H1 (cell line): Measurements from ENCODE around the gene SLC28A1. TPM values are rescaled to one million over a fixed set of nuclear protein-coding genes. Genes with fewer than 3 reads are reported as not detected.

Experiments
- CTCF ChIA-PET: fragments of 300-600 bp; sonication (Branson Sonifier 250); formaldehyde crosslinking; loops from one replicate; lab custom pipeline; 2021; ENCODE audit not compliant: partially characterized antibody; lab: Charles Lee
- POLR2A ChIA-PET: fragments of 300-600 bp; sonication (Branson Sonifier 250); formaldehyde crosslinking; loops from one replicate; lab custom pipeline; 2021; ENCODE audit warnings: inconsistent platforms; ENCODE audit not compliant: partially characterized antibody; lab: Charles Lee
- DNase-seq, 2 experiments: peaks; one replicate each; pipeline versions ENCODE4 v3.0.0 to v3.0.0-alpha.2; 2010 to 2022; ENCODE audit warnings: low spot score in 2 of 2, low read depth in 1 of 2, mixed read lengths in 1 of 2
- FAIRE-seq: peaks from 2 replicates; lab custom pipeline; 2011; peaks lifted over from hg19 to GRCh38; lab: Jason Lieb, UNC
- H2AFZ ChIP-seq: 2 replicates; pipeline ENCODE4 v1.8.1; 2012; ENCODE audit warnings: low read length, inconsistent platforms
- H2AK5ac ChIP-seq: 2 replicates; pipeline ENCODE4 v1.6.1; 2013; ENCODE audit warnings: low read depth, low read length
- H2BK120ac ChIP-seq: replicated peaks from 2 replicates; pipeline ENCODE3; 2013; ENCODE audit warnings: low read depth, low read length, inconsistent platforms
- H2BK12ac ChIP-seq: 2 replicates; pipeline ENCODE4 v1.6.1; 2013; ENCODE audit warnings: low read depth, low read length
- H2BK15ac ChIP-seq: 2 replicates; pipeline ENCODE4 v1.6.1; 2013; ENCODE audit warnings: low read length
- H2BK20ac ChIP-seq: 2 replicates; pipeline ENCODE4 v1.6.1; 2013; ENCODE audit warnings: low read length
- H2BK5ac ChIP-seq: 2 replicates; pipeline ENCODE4 v1.6.1; 2013; ENCODE audit warnings: low read depth, low read length
- H3K14ac ChIP-seq: 2 replicates; pipeline ENCODE4 v1.6.1; 2013; ENCODE audit warnings: inconsistent platforms; ENCODE audit not compliant: insufficient read length
- H3K18ac ChIP-seq: 2 replicates; pipeline ENCODE4 v1.6.1; 2013; ENCODE audit warnings: low read length; ENCODE audit errors: extremely low read depth
- H3K23ac ChIP-seq: 2 replicates; pipeline ENCODE4 v1.6.1; 2013; ENCODE audit warnings: inconsistent platforms; ENCODE audit not compliant: insufficient read length
- H3K23me2 ChIP-seq: 2 replicates; pipeline ENCODE4 v1.6.1; 2013; ENCODE audit warnings: low read depth, low read length
- H3K27ac ChIP-seq: 2 replicates; pipeline ENCODE4 v1.6.1; 2011; ENCODE audit warnings: low read depth, low read length, inconsistent platforms
- H3K27me3 ChIP-seq, 4 experiments: replicated peaks in 1 of 4; 1 replicate in 1 of 4; 2 replicates in 3 of 4; pipeline versions ENCODE4 v1.6.1 to v1.8.1; 2011 to 2013; ENCODE audit warnings: low read length in 3 of 4, mild to moderate bottlenecking in 3 of 4, inconsistent platforms in 2 of 4, mixed read lengths in 2 of 4, moderate library complexity in 1 of 4; ENCODE audit not compliant: control insufficient read depth in 3 of 4, insufficient read depth in 3 of 4; ENCODE audit errors: extremely low read depth in 1 of 4
- H3K36me3 ChIP-seq, 4 experiments: 2 replicates each; pipeline versions ENCODE4 v1.6.1 to v1.8.1; 2011 to 2013; ENCODE audit warnings: mild to moderate bottlenecking in 4 of 4, low read length in 3 of 4, moderate library complexity in 2 of 4, control low read depth in 1 of 4, inconsistent platforms in 1 of 4; ENCODE audit not compliant: insufficient read depth in 4 of 4, control insufficient read depth in 2 of 4
- H3K4ac ChIP-seq: replicated peaks from 2 replicates; pipeline ENCODE3; 2013; ENCODE audit warnings: low read length, low read depth, mixed read lengths, inconsistent platforms; ENCODE audit not compliant: insufficient read length
- H3K4me1 ChIP-seq, 4 experiments: replicated peaks in 1 of 4; 1 replicate in 1 of 4; 2 replicates in 3 of 4; pipeline versions ENCODE4 v1.6.1 to v1.8.1; 2011 to 2013; ENCODE audit warnings: low read length in 3 of 4, inconsistent platforms in 2 of 4, mixed read lengths in 1 of 4; ENCODE audit not compliant: insufficient read depth in 4 of 4, control insufficient read depth in 3 of 4
- H3K4me2 ChIP-seq, 2 experiments: 2 replicates each; pipeline versions ENCODE4 v1.6.1 to v1.8.1; 2011 to 2013; ENCODE audit warnings: low read depth in 2 of 2, low read length in 2 of 2, control low read depth in 1 of 2, inconsistent platforms in 1 of 2, mild to moderate bottlenecking in 1 of 2; ENCODE audit not compliant: insufficient read depth in 1 of 2
- H3K4me3 ChIP-seq, 4 experiments: fragments of 200-600, 300-600 bp in 1 of 4; sonication (generic), shearing (Covaris generic), sonication (Bioruptor Twin) in 1 of 4; 2 replicates each; pipeline versions ENCODE4 v1.5.1 to v1.8.1; 2011 to 2016; ENCODE audit warnings: low read length in 4 of 4, low read depth in 3 of 4, control low read depth in 2 of 4, inconsistent platforms in 2 of 4, mild to moderate bottlenecking in 2 of 4, mixed read lengths in 1 of 4, moderate library complexity in 1 of 4; ENCODE audit not compliant: insufficient read depth in 2 of 4; ENCODE audit errors: extremely low read depth in 1 of 4
- H3K56ac ChIP-seq: replicated peaks from 2 replicates; pipeline ENCODE3; 2013; ENCODE audit warnings: low read depth, mild to moderate bottlenecking, mixed read lengths, low read length, inconsistent platforms; ENCODE audit not compliant: insufficient read length
- H3K79me1 ChIP-seq: 2 replicates; pipeline ENCODE4 v1.6.1; 2013; ENCODE audit warnings: low read depth, low read length, control low read depth
- H3K79me2 ChIP-seq, 2 experiments: 2 replicates each; pipeline versions ENCODE4 v1.6.1 to v1.8.1; 2012 to 2013; ENCODE audit warnings: low read length in 2 of 2, mild to moderate bottlenecking in 2 of 2, inconsistent platforms in 1 of 2; ENCODE audit not compliant: insufficient read depth in 2 of 2, control insufficient read depth in 1 of 2
- H3K9ac ChIP-seq, 4 experiments: replicated peaks in 1 of 4; 1 replicate in 1 of 4; 2 replicates in 3 of 4; pipeline versions ENCODE4 v1.6.1 to v1.8.1; 2011 to 2013; ENCODE audit warnings: low read depth in 3 of 4, low read length in 3 of 4, control low read depth in 2 of 4, mild to moderate bottlenecking in 2 of 4, moderate library complexity in 2 of 4, inconsistent platforms in 1 of 4; ENCODE audit errors: extremely low read depth in 1 of 4
- H3K9me3 ChIP-seq, 2 experiments: 2 replicates each; pipeline versions ENCODE4 v1.6.1 to v1.8.1; 2012 to 2013; ENCODE audit warnings: mild to moderate bottlenecking in 2 of 2, moderate library complexity in 2 of 2, control low read depth in 1 of 2, inconsistent platforms in 1 of 2, low read depth in 1 of 2, low read length in 1 of 2, mixed read lengths in 1 of 2; ENCODE audit not compliant: insufficient read depth in 2 of 2
- H4K20me1 ChIP-seq, 2 experiments: replicated peaks in 1 of 2; 2 replicates each; pipeline versions ENCODE3 to v1.8.1; 2011 to 2013; ENCODE audit warnings: inconsistent platforms in 2 of 2, low read length in 2 of 2, mild to moderate bottlenecking in 1 of 2; ENCODE audit not compliant: insufficient read depth in 2 of 2, control insufficient read depth in 1 of 2
- H4K5ac ChIP-seq: 2 replicates; pipeline ENCODE4 v1.6.1; 2013; ENCODE audit warnings: low read length, low read depth, mixed read lengths, inconsistent platforms; ENCODE audit not compliant: insufficient read length
- H4K8ac ChIP-seq: 2 replicates; pipeline ENCODE4 v1.8.0; 2013; ENCODE audit warnings: mild to moderate bottlenecking, moderate library complexity, low read length, inconsistent platforms; ENCODE audit not compliant: insufficient read depth; ENCODE audit errors: extremely low read depth
- H4K91ac ChIP-seq: replicated peaks from 2 replicates; pipeline ENCODE3; 2013; ENCODE audit warnings: low read length, mixed read lengths, inconsistent platforms; ENCODE audit not compliant: insufficient read length
- GTF2F1 ChIP-seq: IDR thresholded peaks from 2 replicates; pipeline ENCODE4 v1.6.1; 2012; ENCODE audit warnings: low read depth, low read length, improper control_type of control experiment, borderline replicate concordance
- SRF ChIP-seq: IDR thresholded peaks from 2 replicates; pipeline ENCODE4 v1.6.1; 2011; ENCODE audit warnings: mild to moderate bottlenecking, low read depth, low read length, moderate library complexity
- TEAD4 ChIP-seq: IDR thresholded peaks from 2 replicates; pipeline ENCODE4 v1.6.1; 2012; ENCODE audit warnings: low read depth, low read length, inconsistent platforms, mixed read lengths
- WGBS, 2 experiments: shearing (Covaris generic) in 1 of 2; methylation state at CpG; one replicate each; pipeline versions ENCODE4 v1.1.6 to v1.1.7; 2013 to 2015; ENCODE audit warnings: low lambda C conversion rate in 2 of 2, mixed read lengths in 2 of 2, inconsistent platforms in 1 of 2, low coverage in 1 of 2, missing lambda C conversion rate in 1 of 2; ENCODE audit not compliant: insufficient replicate concordance in 2 of 2, insufficient coverage in 1 of 2, insufficient read length in 1 of 2; ENCODE audit errors: extremely low coverage in 1 of 2, missing lambda C conversion rate in 1 of 2; 5-methylcytosine and 5-hydroxymethylcytosine counted together
- polyA plus RNA-seq, 7 experiments: library from polyadenylated mRNA; depleted of rRNA in 3 of 7; stranded (reverse) in 5 of 7; unstranded in 2 of 7; fragments of >200 nt in 5 of 7; fragments of 200-250 nt in 2 of 7; gene quantifications; 1 replicate in 5 of 7; 2 replicates in 1 of 7; 4 replicates in 1 of 7; pipeline versions ENCODE4 v1.2.1 to v1.2.3, GENCODE V29; 2011 to 2013; ENCODE audit warnings: missing spikeins in 2 of 7, mixed read lengths in 2 of 7
- total RNA-seq: library from RNA; stranded (reverse); fragmentation: NEBNext Ultra II Directional; extraction: Animal tissue kit (Norgen Biotek cat#: 25700); gene quantifications from 2 replicates; pipeline ENCODE4 v1.2.1, GENCODE V29; 2021

SLC28A1 gene
- total and polyA plus RNA-seq, 2 of the 8 experiments (the other 6 are each of a cell fraction or from before 2014, with no cell fraction given): 0.09 TPM; not detected in 1

DNA sequence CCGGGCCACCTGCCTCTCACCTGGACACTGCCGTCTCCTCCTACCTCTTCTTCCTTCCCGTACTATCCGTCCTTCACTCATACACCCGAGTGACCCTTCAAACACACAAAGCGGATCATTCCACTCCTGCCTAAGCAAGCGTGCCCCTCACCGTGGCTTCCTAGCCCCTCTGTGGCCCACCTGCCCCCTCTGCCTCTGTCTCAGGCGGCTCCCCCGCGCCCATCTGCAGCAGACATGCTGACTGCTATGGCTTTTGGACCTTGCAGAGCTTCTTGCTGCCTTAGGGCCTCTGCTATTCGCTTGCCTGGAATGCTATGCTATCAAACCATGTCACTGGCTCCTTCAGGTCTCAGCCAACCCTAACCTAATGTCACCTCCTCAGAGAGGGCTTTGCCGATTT, 38.1 kb downstream of the SLC28A1 start:
- Histone ChIP-seq H3K18ac (no peak overlapping the region), H2BK12ac (no peak overlapping the region), H3K4ac (no peak overlapping the region), H3K4me3 (no peak overlapping the region), H3K36me3 (no peaks in the 10 kb centered on the region), H2BK5ac (no peak overlapping the region), H3K23me2 (no peaks in the 10 kb centered on the region), H2AFZ (no peak overlapping the region), H3K4me2 (no peak overlapping the region), H4K91ac (no peak overlapping the region), H3K79me1 (no peaks in the 10 kb centered on the region), H3K9me3 (no peaks in the 10 kb centered on the region), H4K8ac (no peak overlapping the region), H2BK15ac (no peak overlapping the region), H3K23ac (no peak overlapping the region), H2AK5ac (no peak overlapping the region), H3K79me2 (no peaks in the 10 kb centered on the region), H2BK120ac (no peak overlapping the region), H3K27ac (no peak overlapping the region), H4K5ac (no peak overlapping the region), H4K20me1 (no peaks in the 10 kb centered on the region), H3K56ac (no peak overlapping the region), H2BK20ac (no peak overlapping the region), H3K4me1 (peaks cover 0 to 2% (median under 1%) of the 10 kb centered on the region in 4 experiments; a peak in 2 of 7 replicates), H3K27me3 (no peaks in the 10 kb centered on the region), H3K14ac (no peak overlapping the region), H3K9ac (no peak overlapping the region)
- DNase-seq (no peak), FAIRE-seq (no peak)
- 94 to 100% methylated on average over 3 to 13 of the region's 13 CpGs for WGBS, 2 experiments
- POLR2A ChIA-PET: interaction anchor here (0.6 kb wide), 1 partner anchor 44 kb away, joined by 3 read pairs; no protein-coding TSS in a partner anchor
- CTCF ChIA-PET: no interaction called here
- no peak for TF ChIP-seq GTF2F1
- no peak for TF ChIP-seq SRF
- no peak for TF ChIP-seq TEAD4
